LNCaP clone FGC (cell line): ENCODE results near the gene CASZ1.

Experiments
- DNase-seq: peaks from one replicate; pipeline ENCODE4 v3.0.0-alpha.2; 2011; ENCODE audit warnings: low read depth
- H3K4me3 ChIP-seq: 2 replicates; pipeline ENCODE4 v1.5.1; 2011; ENCODE audit warnings: mild to moderate bottlenecking, low read depth, low read length, control low read depth
- TF ChIP-seq, protein P1 (sequence below): IDR thresholded peaks from 2 replicates; pipeline ENCODE4 v1.5.1; 2012; ENCODE audit warnings: mild to moderate bottlenecking; ENCODE audit not compliant: control insufficient read depth, insufficient read depth; ENCODE audit errors: extremely low read depth

CASZ1 gene

GRCh38 chr1:10661453-10661852 is 135.0 kb downstream of the CASZ1 start:
- TF ChIP-seq, protein P1, sequence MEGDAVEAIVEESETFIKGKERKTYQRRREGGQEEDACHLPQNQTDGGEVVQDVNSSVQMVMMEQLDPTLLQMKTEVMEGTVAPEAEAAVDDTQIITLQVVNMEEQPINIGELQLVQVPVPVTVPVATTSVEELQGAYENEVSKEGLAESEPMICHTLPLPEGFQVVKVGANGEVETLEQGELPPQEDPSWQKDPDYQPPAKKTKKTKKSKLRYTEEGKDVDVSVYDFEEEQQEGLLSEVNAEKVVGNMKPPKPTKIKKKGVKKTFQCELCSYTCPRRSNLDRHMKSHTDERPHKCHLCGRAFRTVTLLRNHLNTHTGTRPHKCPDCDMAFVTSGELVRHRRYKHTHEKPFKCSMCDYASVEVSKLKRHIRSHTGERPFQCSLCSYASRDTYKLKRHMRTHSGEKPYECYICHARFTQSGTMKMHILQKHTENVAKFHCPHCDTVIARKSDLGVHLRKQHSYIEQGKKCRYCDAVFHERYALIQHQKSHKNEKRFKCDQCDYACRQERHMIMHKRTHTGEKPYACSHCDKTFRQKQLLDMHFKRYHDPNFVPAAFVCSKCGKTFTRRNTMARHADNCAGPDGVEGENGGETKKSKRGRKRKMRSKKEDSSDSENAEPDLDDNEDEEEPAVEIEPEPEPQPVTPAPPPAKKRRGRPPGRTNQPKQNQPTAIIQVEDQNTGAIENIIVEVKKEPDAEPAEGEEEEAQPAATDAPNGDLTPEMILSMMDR: no peak
- no peak for DNase-seq
- no peak overlapping the region for H3K4me3 ChIP-seq

GRCh38 chr1:10659646-10660540 is 136.6 kb downstream of the CASZ1 start:
- TF ChIP-seq, protein P1: no peak
- DNase-seq: no peak
- H3K4me3 ChIP-seq: no peak overlapping the region

DNA sequence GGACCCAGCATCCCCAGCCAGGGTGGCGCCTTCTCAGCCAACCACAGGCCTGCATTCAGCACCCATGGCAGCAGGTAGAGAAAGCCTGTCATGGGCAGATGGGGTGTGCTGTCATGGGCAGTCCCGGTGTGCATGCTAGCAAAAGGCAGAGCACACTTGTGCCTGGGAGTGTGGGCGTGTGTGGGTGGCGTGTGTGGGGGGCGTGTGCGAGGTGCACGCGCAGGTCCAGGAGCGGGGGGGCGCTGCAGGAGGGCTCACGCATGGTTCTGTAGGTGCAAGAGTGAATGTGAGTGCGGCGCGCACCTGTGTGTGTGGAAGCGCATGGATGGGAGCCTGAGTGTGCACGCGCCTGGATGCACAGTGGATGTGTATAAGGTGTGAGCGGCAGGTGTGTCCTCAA is 137.2 kb downstream of the CASZ1 start:
- DNase-seq: no peak
- TF ChIP-seq, protein P1: no peak
- no peak overlapping the region for H3K4me3 ChIP-seq

GRCh38 chr1:10658396-10659066 is 137.9 kb downstream of the CASZ1 start:
- TF ChIP-seq, protein P1: no peak
- DNase-seq: no peak
- H3K4me3 ChIP-seq: no peak overlapping the region

- TF ChIP-seq, protein P1: no peak
- no peak for DNase-seq
- no peak overlapping the region for H3K4me3 ChIP-seq
Observed at GRCh38 chr1:10657088-10657847, 139.2 kb downstream of the CASZ1 start.

DNA sequence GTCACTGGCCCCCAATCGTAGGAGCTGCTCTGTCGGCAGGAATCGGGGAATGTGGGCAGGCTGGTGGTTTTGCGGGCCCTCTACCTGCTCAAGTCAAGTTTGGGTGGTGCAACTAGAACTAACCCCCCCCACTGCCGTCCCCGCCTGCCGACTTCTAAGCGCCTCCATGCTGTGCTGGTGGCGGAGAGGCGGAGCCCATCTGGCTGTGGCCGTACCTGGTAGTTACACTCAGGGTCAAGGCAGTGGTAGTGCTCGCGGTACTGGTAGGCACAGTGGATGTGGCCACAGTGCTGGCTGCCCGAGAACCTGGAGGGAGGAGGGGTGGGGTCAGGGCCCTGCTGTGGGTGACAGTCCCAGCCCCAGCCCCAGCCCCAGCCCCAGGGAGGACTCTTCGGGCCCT is 140.0 kb downstream of the CASZ1 start:
- no peak for DNase-seq
- H3K4me3 ChIP-seq: no peak overlapping the region
- TF ChIP-seq, protein P1: no peak
